Inferior parietal cortex (tissue), 1 donor: ENCODE results near the gene AWAT1.
"Not testable (repeated sequence)": the region's sequence is repeated elsewhere in the genome, so short reads cannot be mapped to it uniquely, and the experiment has no call there.

Source experiments
- DNase-seq: peaks from one replicate; pipeline ENCODE4 v3.0.0-alpha.2; 2016; ENCODE audit errors: extremely low spot score

The AWAT1 gene

DNA sequence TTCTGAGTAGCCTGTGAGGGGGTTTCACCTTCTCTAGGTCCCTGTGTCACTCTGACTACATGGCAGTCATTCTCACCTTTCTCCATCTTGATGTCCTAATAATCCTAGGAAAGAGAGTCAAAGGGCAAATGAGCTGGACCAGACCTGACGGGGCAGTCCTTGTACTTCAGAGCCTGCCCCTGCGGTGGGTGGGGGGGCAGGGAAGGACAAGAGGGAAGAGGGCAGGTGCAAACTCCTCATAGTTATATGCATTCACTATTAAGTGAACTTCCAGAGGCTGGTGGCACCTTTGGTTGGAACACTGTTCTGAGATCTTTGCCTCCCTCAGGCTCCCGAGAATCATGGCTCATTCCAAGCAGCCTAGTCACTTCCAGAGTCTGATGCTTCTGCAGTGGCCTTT is at the start of gene AWAT1:
AWAT1 (plus strand) TSS at position 301 of the 400 bp plus-strand sequence; CDS start at position 342, 41 bp downstream.
- DNase-seq: no peak

- no peak for DNase-seq
These were observed 44.2 kb upstream of the AWAT1 start for GRCh38 chrX:70190225-70190624.

- peak; percentile 3 for DNase-seq
These were observed 37.3 kb upstream of the AWAT1 start for GRCh38 chrX:70196961-70197720.

GRCh38 chrX:70201732-70202131 is 32.7 kb upstream of the AWAT1 start:
- no peak for DNase-seq

GRCh38 chrX:70208479-70208878 is 26.0 kb upstream of the AWAT1 start:
- no peak for DNase-seq

DNA sequence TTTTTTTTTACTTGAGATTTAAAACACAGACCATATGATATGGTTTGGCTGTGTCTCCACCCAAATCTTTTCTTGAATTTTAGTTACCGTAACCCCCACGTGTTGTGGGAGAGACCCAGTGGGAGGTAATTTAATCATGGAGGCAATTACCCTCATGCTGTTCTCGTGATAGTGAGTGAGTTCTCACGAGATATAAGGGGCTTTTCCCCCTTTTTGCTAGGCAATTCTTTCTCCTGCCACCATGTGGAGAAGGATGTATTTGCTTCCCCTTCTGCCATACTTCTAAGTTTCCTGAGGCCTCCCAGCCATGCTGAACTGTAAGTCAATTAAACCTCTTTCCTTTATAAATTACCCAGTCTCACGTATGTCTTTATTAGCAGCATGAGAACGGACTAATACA is 24.9 kb upstream of the AWAT1 start:
- not testable (repeated sequence) for DNase-seq

- DNase-seq: no peak
These were observed 14.3 kb upstream of the AWAT1 start for GRCh38 chrX:70219938-70220764.

- no peak for DNase-seq
These were observed 8.4 kb upstream of the AWAT1 start for GRCh38 chrX:70226048-70226447.

- no peak for DNase-seq
These were observed 7.8 kb upstream of the AWAT1 start for GRCh38 chrX:70226687-70227086.

GRCh38 chrX:70231666-70232065 is 2.8 kb upstream of the AWAT1 start:
- DNase-seq: no peak

DNA sequence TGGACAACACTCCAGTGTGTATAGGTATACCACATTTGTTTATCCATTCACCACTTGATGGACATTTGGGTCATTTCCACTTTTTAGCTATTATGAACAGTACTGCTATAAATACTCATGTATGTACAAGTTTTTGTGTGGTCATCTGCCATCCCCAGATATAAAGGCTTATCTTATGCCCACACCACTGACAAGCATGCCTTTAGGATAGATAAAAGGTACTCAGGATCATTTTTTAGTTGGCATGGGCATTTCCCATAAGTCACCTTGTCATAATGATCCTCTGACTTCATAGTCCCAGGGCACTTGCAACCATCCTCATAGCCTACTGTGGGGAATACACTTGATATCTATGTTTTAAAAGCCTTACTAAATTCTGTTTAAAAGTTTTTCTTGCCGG is 6.3 kb downstream of the AWAT1 start:
- DNase-seq: no peak

GRCh38 chrX:70241501-70241900 is 7.0 kb downstream of the AWAT1 start:
- no peak for DNase-seq

GRCh38 chrX:70243601-70244000 is 9.1 kb downstream of the AWAT1 start:
- not testable (repeated sequence) for DNase-seq

DNA sequence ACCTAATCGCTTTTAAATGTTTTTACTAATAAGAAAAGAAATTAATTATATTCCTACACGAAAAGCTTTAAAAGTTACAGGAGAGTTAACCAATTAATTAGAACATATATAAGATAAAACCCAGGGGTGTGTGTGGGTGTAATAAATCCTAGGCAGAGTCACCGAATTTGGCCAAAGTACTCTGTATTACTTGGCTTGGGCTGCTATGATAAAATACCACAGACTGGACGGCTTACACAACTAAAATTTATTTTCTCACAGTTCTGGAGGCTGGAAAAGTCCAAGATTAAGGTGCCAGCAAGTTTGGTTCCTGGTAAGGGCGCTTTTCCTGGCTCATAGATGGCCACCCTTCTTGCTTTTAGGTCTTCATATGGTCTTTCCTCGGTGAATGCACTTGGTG is 10.4 kb downstream of the AWAT1 start:
- DNase-seq: no peak

- no peak for DNase-seq
These were observed 12.8 kb downstream of the AWAT1 start for GRCh38 chrX:70247252-70247651.

DNA sequence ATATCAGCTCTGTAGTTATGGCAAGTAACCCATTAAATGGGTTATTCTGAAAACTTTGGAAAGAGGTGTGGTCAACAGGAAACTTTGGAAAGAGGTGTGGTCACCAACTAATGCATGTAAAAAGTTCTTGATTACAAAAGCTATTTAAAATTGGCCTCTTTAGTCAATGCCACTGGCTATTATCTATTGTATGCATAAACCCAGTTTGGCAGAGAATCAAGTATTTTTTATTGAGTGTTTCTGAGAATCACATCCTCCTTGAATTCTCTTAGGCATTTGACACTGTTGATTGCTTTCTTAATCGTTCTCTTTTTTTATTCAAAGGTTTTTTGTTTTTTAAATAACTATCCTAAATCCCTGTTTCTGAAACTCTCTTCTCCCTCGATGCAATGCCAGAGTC is 18.0 kb downstream of the AWAT1 start:
- DNase-seq: no peak

- no peak for DNase-seq
These were observed 19.1 kb downstream of the AWAT1 start for GRCh38 chrX:70253377-70254062.

- no peak for DNase-seq
These were observed 19.6 kb downstream of the AWAT1 start for GRCh38 chrX:70254063-70254400.

DNA sequence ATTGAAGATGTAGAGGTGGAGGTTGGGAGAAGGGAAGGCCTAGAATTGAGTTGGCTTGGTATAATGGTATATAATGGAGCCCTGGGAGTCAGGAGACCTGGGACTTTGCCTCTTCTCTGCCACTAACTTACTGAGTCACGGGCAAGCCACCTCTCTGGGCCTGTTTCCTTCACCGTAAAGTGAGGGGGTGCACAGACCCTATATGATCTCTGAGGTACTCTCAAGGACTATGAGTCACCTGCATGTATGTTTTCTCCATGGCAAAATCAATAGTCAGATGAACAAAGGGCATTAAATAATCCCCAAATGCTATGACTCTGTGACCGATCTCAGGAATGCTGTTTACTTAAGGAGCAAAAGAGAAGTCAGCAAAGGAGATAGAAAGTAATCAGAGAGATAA is 20.5 kb downstream of the AWAT1 start:
- no peak for DNase-seq

DNA sequence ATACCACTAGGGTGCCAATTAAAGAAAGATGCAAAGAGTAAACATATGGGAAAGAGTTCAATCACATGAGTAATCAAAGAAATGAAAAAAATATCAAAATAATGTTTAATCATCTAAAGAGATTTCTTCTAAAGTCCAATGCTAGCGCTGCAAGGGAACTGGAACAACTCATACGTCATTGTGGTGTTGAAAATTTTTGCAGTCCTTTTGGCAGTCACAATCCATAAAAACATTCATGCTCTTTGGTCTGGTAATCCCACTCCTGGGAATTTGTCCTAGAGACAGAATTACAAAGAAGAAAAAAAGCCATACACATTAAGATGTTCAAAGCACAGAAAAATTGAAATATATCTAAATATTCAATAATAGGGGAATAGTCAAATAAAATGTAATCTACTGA is 21.0 kb downstream of the AWAT1 start:
- no peak for DNase-seq

GRCh38 chrX:70257423-70258288 is 23.2 kb downstream of the AWAT1 start:
- no peak for DNase-seq

DNA sequence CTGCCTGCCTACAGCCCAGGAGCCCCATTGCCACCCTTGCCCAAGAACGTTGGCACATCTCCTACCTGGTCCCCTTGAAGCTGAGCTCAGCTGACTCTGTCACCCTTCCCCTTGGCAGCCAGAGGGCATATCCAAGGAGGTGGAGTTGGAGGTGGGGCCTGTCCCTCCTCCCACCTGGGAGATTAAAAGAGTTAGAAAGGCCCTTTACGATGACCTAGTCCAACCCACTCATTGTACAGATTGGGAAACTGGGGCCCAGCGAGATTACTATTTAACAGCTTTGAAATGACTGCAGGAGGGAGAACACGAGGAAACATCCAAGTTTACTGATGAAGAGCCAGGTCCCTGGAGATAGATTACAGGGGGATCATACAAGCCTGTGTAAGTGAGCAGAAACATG is 25.6 kb downstream of the AWAT1 start, which contains the start of gene P2RY4:
P2RY4 (minus strand) TSS at position 101 of the 400 bp plus-strand sequence. CDS start 580 bp downstream, outside the sequence.
- no peak for DNase-seq
